ENCODE results near the gene GPR68. TPM values are rescaled to one million over a fixed set of nuclear protein-coding genes. Genes with fewer than 3 reads are reported as not detected.

Gene GPR68
- total RNA-seq, 1 donor from 2014 or later = 1.1 TPM

DNA sequence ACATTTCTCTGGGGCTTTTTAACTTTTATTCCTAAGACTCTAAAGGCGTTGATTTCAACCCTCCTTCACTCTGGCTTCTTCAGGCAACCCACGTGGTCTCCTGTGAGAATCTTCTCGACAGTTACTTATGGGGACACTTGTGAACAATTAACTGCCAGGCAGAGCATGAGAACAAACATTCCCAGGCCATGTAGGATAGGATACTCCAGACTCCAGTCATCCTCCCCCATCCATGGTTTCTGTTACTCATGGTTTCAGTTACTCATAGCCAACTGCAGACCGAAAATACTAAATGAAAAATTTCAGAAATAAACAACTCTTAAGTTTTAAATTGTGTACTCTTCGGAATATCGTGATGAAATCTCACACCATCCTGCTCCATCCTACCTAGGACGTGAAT, 19.5 kb downstream of the GPR68 start:
- TF ChIP-seq CTCF (conservative IDR thresholded peaks at IDR 0.05; ENCODE audit: low read depth, low read length) = no peak
- no peak overlapping the region for H3K4me3 ChIP-seq (ENCODE audit: low read depth, low read length)
- no peak for DNase-seq (ENCODE audit: low read depth)

GRCh38 chr14:91223028-91223783, 21.3 kb downstream of the GPR68 start:
- H3K4me3 ChIP-seq (ENCODE audit: low read depth, low read length) = no peak overlapping the region
- DNase-seq (ENCODE audit: low read depth) = no peak
- TF ChIP-seq CTCF (conservative IDR thresholded peaks at IDR 0.05; ENCODE audit: low read depth, low read length) = no peak

DNA sequence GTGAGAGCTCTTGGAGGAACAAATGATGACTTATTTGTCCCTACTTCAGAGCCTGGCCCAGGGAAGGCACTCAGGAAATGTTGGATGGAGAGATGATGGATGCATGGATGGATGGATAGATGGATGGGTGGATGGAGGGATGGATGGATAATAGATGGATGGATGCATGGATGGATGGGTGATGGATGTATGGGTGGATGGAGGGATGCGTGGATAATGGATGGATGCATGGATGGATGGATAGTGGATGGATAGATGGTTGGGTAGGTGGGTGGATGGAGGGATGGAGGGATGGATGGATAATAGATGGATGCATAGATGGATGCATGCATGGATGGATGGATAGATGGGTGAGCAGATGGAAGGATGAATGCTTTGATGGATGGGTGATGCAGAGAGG, 23.2 kb downstream of the GPR68 start:
- no peak for DNase-seq (ENCODE audit: low read depth)
- TF ChIP-seq CTCF (conservative IDR thresholded peaks at IDR 0.05; ENCODE audit: low read depth, low read length) = no peak
- H3K4me3 ChIP-seq (ENCODE audit: low read depth, low read length) = no peak overlapping the region

DNA sequence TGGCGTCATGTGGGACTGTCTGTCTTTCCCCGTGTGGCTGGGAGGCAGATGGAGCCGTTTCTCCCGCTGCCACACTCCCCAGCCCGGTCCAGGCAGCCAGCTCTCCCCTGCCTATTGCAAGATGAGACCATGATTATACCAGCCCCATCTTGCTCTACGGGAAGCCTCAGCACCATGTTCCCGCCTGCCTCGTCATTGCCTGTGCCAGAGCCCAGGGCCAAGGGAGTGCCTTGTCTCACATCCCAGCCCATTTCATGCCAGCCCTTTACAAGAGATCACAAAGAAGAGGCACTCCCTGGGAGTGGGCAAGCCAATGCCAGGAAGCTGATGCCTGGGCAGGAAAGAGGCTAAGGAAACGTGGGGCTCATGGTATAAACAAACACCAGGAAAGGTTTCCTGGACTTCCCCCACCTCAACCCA, 23.9 kb downstream of the GPR68 start:
- no peak for TF ChIP-seq CTCF (conservative IDR thresholded peaks at IDR 0.05; ENCODE audit: low read depth, low read length)
- H3K4me3 ChIP-seq (ENCODE audit: low read depth, low read length) = no peak overlapping the region
- no peak for DNase-seq (ENCODE audit: low read depth)

- no peak for DNase-seq (ENCODE audit: low read depth)
- no peak overlapping the region for H3K4me3 ChIP-seq (ENCODE audit: low read depth, low read length)
- no peak for TF ChIP-seq CTCF (conservative IDR thresholded peaks at IDR 0.05; ENCODE audit: low read depth, low read length)
Observed at GRCh38 chr14:91219517-91220389, 24.8 kb downstream of the GPR68 start.

GRCh38 chr14:91218014-91218413, 26.5 kb downstream of the GPR68 start:
- no peak for TF ChIP-seq CTCF (conservative IDR thresholded peaks at IDR 0.05; ENCODE audit: low read depth, low read length)
- no peak overlapping the region for H3K4me3 ChIP-seq (ENCODE audit: low read depth, low read length)
- no peak for DNase-seq (ENCODE audit: low read depth)
